ENCODE data around the gene ASB16.
A peak's percentile ranks its signal among the peaks of the same experiment; 100 is the strongest.

The ASB16 gene

GRCh38 chr17:44190481-44190880 is 20.0 kb downstream of the ASB16 start:
- DNase-seq (ENCODE audit: low read depth), result no peak

- DNase-seq (ENCODE audit: low read depth), result no peak
Measured at GRCh38 chr17:44191369-44191768, 20.9 kb downstream of the ASB16 start.

GRCh38 chr17:44191941-44192496 is 21.5 kb downstream of the ASB16 start:
- DNase-seq (ENCODE audit: low read depth), result no peak

- DNase-seq (ENCODE audit: low read depth), result no peak
Measured at GRCh38 chr17:44192750-44193149, 22.2 kb downstream of the ASB16 start.

- no peak for DNase-seq (ENCODE audit: low read depth)
Measured at GRCh38 chr17:44193326-44194084, 23.0 kb downstream of the ASB16 start.

- DNase-seq (ENCODE audit: low read depth), result no peak
Measured at GRCh38 chr17:44197107-44197506, 26.6 kb downstream of the ASB16 start.

GRCh38 chr17:44197980-44198720 is 27.6 kb downstream of the ASB16 start:
- DNase-seq (ENCODE audit: low read depth), result no peak

GRCh38 chr17:44198721-44199552 is 28.4 kb downstream of the ASB16 start:
- DNase-seq (ENCODE audit: low read depth), result peak; percentile 44

- DNase-seq (ENCODE audit: low read depth), result peak; percentile 100
Measured at GRCh38 chr17:44199553-44200477, 29.3 kb downstream of the ASB16 start, which contains the start of gene ATXN7L3. Gene ATXN7L3, minus strand, starts transcription at chr17:44199884. Its CDS starts 1,814 bp downstream, at chr17:44198070.

GRCh38 chr17:44200478-44201155 is 30.1 kb downstream of the ASB16 start:
- no peak for DNase-seq (ENCODE audit: low read depth)

GRCh38 chr17:44202756-44203155 is 32.3 kb downstream of the ASB16 start:
- no peak for DNase-seq (ENCODE audit: low read depth)

GRCh38 chr17:44203731-44204440 is 33.4 kb downstream of the ASB16 start:
- no peak for DNase-seq (ENCODE audit: low read depth)

- DNase-seq (ENCODE audit: low read depth), result no peak
Measured at GRCh38 chr17:44204441-44204882, 34.0 kb downstream of the ASB16 start.

- no peak for DNase-seq (ENCODE audit: low read depth)
Measured at GRCh38 chr17:44205962-44206824, 35.7 kb downstream of the ASB16 start.

- DNase-seq (ENCODE audit: low read depth), result no peak
Measured at GRCh38 chr17:44206825-44207155, 36.3 kb downstream of the ASB16 start.

GRCh38 chr17:44207319-44207718 is 36.8 kb downstream of the ASB16 start:
- no peak for DNase-seq (ENCODE audit: low read depth)

- no peak for DNase-seq (ENCODE audit: low read depth)
Measured at GRCh38 chr17:44207743-44208142, 37.2 kb downstream of the ASB16 start.

GRCh38 chr17:44209786-44210341 is 39.4 kb downstream of the ASB16 start:
- no peak for DNase-seq (ENCODE audit: low read depth)

All from activated T-helper 9 cell treated with anti-CD3 and anti-CD28 coated beads, Interleukin-2, amount 50 U/mL, for 16 hours (primary cell).